GM12878 (cell line): ENCODE data around the gene DAZAP1. TPM values are rescaled to one million over a fixed set of nuclear protein-coding genes. Genes with fewer than 3 reads are reported as not detected.

Experiments used
- ATAC-seq: fragments of 200-7000 bp; cut with Tn5 transposase; 3 replicates; pipeline ENCODE4 v1.9.1; 2020; ENCODE audit warnings: mild to moderate bottlenecking, moderate library complexity
- BruUV-seq: library from RNA; stranded (reverse); fragments of 400-500 nt; replicated peaks from 2 replicates; lab custom pipeline; 2021; lab: Mats Ljungman, UMichigan
- CTCF ChIA-PET: fragments of 300-600 bp; sonication (Branson Sonifier 250); formaldehyde crosslinking; extraction: SDS; loops from one replicate; lab custom pipeline; 2021; ENCODE audit warnings: inconsistent platforms; lab: Yijun Ruan, JAX
- POLR2A ChIA-PET: fragments of 350-600 bp; formaldehyde crosslinking; extraction: SDS; loops from one replicate; lab custom pipeline; 2021; ENCODE audit warnings: inconsistent platforms; lab: Charles Lee
- RAD21 ChIA-PET: fragments of 300-600 bp; sonication (Branson Sonifier 250); formaldehyde crosslinking; loops from one replicate; lab custom pipeline; 2023; ENCODE audit warnings: antibody characterized with exemption; ENCODE audit not compliant: unreplicated experiment; lab: Charles Lee
- SMC1A ChIA-PET: fragments of 300-600 bp; sonication (Branson Sonifier 250); formaldehyde crosslinking; loops from one replicate; lab custom pipeline; 2023; ENCODE audit not compliant: unreplicated experiment, uncharacterized antibody; lab: Charles Lee
- DNase-seq: peaks from one replicate; pipeline ENCODE4 v3.0.0-alpha.2; 2011; ENCODE audit warnings: low read depth, low spot score
- FAIRE-seq: peaks from 3 replicates; lab custom pipeline; 2011; peaks lifted over from hg19 to GRCh38; lab: Jason Lieb, UNC
- H2AFZ ChIP-seq: 2 replicates; pipeline ENCODE4 v1.6.0; 2011; ENCODE audit warnings: low read depth, low read length, control low read depth; ENCODE audit not compliant: control insufficient read depth
- H3K27ac ChIP-seq: 2 replicates; pipeline ENCODE4 v1.5.1; 2011; ENCODE audit warnings: control low read depth; ENCODE audit not compliant: control insufficient read depth, insufficient read depth
- H3K27me3 ChIP-seq, 2 experiments: replicated peaks in 1 of 2; 2 replicates each; pipeline versions ENCODE4 v1.6.0 to v1.6.1; 2011; ENCODE audit warnings: low read length in 1 of 2; ENCODE audit not compliant: control insufficient read depth in 2 of 2, insufficient read depth in 2 of 2
- H3K36me3 ChIP-seq, 2 experiments: 2 replicates each; pipeline ENCODE4 v1.5.1; 2011; ENCODE audit warnings: low read length in 1 of 2; ENCODE audit not compliant: control insufficient read depth in 2 of 2, insufficient read depth in 2 of 2
- H3K4me1 ChIP-seq: 2 replicates; pipeline ENCODE4 v1.6.1; 2011; ENCODE audit warnings: mild to moderate bottlenecking, low read length, moderate library complexity, mixed read lengths; ENCODE audit not compliant: control insufficient read depth, insufficient read depth
- H3K4me2 ChIP-seq: 2 replicates; pipeline ENCODE4 v1.6.0; 2011; ENCODE audit warnings: control low read depth; ENCODE audit not compliant: control insufficient read depth, insufficient read depth
- H3K4me3 ChIP-seq: fragments of 200-600 bp; sonication (generic); 2 replicates; pipeline ENCODE4 v1.5.1; 2016
- H3K79me2 ChIP-seq: 2 replicates; pipeline ENCODE4 v1.6.0; 2011; ENCODE audit warnings: low read length; ENCODE audit not compliant: control insufficient read depth, insufficient read depth
- H3K9ac ChIP-seq: 2 replicates; pipeline ENCODE4 v1.8.0; 2011; ENCODE audit warnings: low read length, control low read depth, mixed read lengths; ENCODE audit not compliant: control insufficient read depth, insufficient read depth
- H3K9me3 ChIP-seq: replicated peaks from 3 replicates; pipeline ENCODE4 v1.5.1; 2011; ENCODE audit warnings: mild to moderate bottlenecking, low read length; ENCODE audit not compliant: control insufficient read depth, insufficient read depth
- H4K20me1 ChIP-seq: 2 replicates; pipeline ENCODE4 v1.6.0; 2011; ENCODE audit not compliant: control insufficient read depth, insufficient read depth
- BCLAF1 ChIP-seq: fragments of 450-650 bp; IDR thresholded peaks from 2 replicates; pipeline ENCODE4 v1.6.1; 2017; ENCODE audit warnings: antibody characterized with exemption, mild to moderate bottlenecking, moderate library complexity
- CHD4 ChIP-seq: fragments of 200-600 bp; sonication (generic); IDR thresholded peaks from 2 replicates; pipeline ENCODE4 v1.6.1; 2016; ENCODE audit warnings: mild to moderate bottlenecking
- E2F4 ChIP-seq: IDR thresholded peaks from 2 replicates; pipeline ENCODE4 v1.6.1; 2012; ENCODE audit warnings: low read depth, low read length, improper control_type of control experiment
- ELK1 ChIP-seq: IDR thresholded peaks from 2 replicates; pipeline ENCODE4 v1.6.1; 2012; ENCODE audit warnings: low read depth, low read length, improper control_type of control experiment
- IKZF2 ChIP-seq, 2 experiments: fragments of 450-650 bp; IDR thresholded peaks; 2 replicates each; pipeline ENCODE4 v1.6.1; 2017; ENCODE audit warnings: mild to moderate bottlenecking in 2 of 2, moderate library complexity in 2 of 2
- TCF12 ChIP-seq: IDR thresholded peaks from 2 replicates; pipeline ENCODE4 v1.6.1; 2011; ENCODE audit warnings: low read depth, mild to moderate bottlenecking, low read length
- WGBS: methylation state at CpG from one replicate; pipeline ENCODE4 v1.1.6; 2016; ENCODE audit warnings: low lambda C conversion rate; ENCODE audit not compliant: insufficient replicate concordance, insufficient coverage; ENCODE audit errors: missing lambda C conversion rate; 5-methylcytosine and 5-hydroxymethylcytosine counted together
- in situ Hi-C: fragments of 300-500 bp; cut with MboI; formaldehyde crosslinking; loops from 9 replicates; pipeline ENCODE4 v1.14.3; 2018; ENCODE audit warnings: mixed read lengths
- intact Hi-C: fragments of 100-400 bp; cut with micrococcal nuclease; formaldehyde crosslinking; loops from one replicate; pipeline ENCODE4 v1.14.2; 2022; ENCODE audit not compliant: unreplicated experiment
- polyA plus RNA-seq, 11 experiments: library from polyadenylated mRNA; depleted of rRNA in 4 of 11; unstranded in 6 of 11; stranded (reverse) in 5 of 11; fragments of >200 nt; fragmentation: Nextera tagmentation in 4 of 11; fragmentation: Illumina TruSeq in 1 of 11; extraction: Ambion mirVana in 4 of 11; extraction: Trizol in 1 of 11; gene quantifications; 1 replicate in 1 of 11; 2 replicates in 10 of 11; pipeline versions ENCODE4 v1.2.1 to v1.2.3, GENCODE V29; 2011 to 2016; ENCODE audit warnings: inconsistent platforms in 2 of 11, missing spikeins in 2 of 11, low read depth in 1 of 11
- total RNA-seq, 4 experiments: library from RNA; depleted of rRNA in 3 of 4; stranded (reverse); fragments of >200 nt in 3 of 4; fragmentation: Illumina TruSeq in 1 of 4; extraction: Trizol in 1 of 4; gene quantifications; 2 replicates each; pipeline versions ENCODE4 v1.2.1 to v1.2.3, GENCODE V29; 2013 to 2021

The DAZAP1 gene
- total and polyA plus RNA-seq, 10 of the 15 experiments (the other 5 are each of a cell fraction or from before 2014, with no cell fraction given), result 9.9 to 240 (median 92.3) TPM

GRCh38 chr19:1373042-1373533, 34.3 kb upstream of the DAZAP1 start (continued):
- no peak for TF ChIP-seq ELK1
- no peak for TF ChIP-seq E2F4
- no peak for TF ChIP-seq CHD4

- ChIA-PET RAD21 (interaction anchor here (1.9 kb wide), 1 partner anchor 98 kb away, joined by 5 read pairs; the partner anchor contains the start of gene FAM174C), POLR2A (interaction anchor here (0.6 kb wide), 2 partner anchors 17 to 129 kb away, joined by 4 read pairs; no protein-coding TSS in a partner anchor)
- H3K9ac ChIP-seq, result no peak overlapping the region
Measured at GRCh38 chr19:1373534-1374249, 33.7 kb upstream of the DAZAP1 start.

More at GRCh38 chr19:1373534-1374249, 33.7 kb upstream of the DAZAP1 start:
- Histone ChIP-seq H2AFZ (no peak overlapping the region), H3K79me2 (no peaks in the 10 kb centered on the region), H3K4me3 (no peak overlapping the region), H3K4me2 (no peak overlapping the region), H4K20me1 (no peaks in the 10 kb centered on the region), H3K36me3 (peaks cover 4 to 8% of the 10 kb centered on the region in 2 experiments; a peak in 2 of 4 replicates), H3K4me1 (no peaks in the 10 kb centered on the region), H3K27me3 (no peaks in the 10 kb centered on the region), H3K27ac (no peak overlapping the region), H3K9me3 (no peaks in the 10 kb centered on the region)
- SMC1A ChIA-PET, result interaction anchor here (2.1 kb wide), 1 partner anchor 94 kb away, joined by 12 read pairs; no protein-coding TSS in a partner anchor
- CTCF ChIA-PET, result interaction anchor here (2.4 to 5.0 kb wide), 4 partner anchors 9 to 130 kb away, joined by 8 to 42 read pairs (median 32); partner anchors contain the start of gene NDUFS7
- no peak for TF ChIP-seq BCLAF1
- no peak for TF ChIP-seq IKZF2 (IDR thresholded peaks at IDR 0.05)
- no peak for TF ChIP-seq TCF12
- intact Hi-C loops, result no loop called here
- no TSS peak for BruUV-seq
- in situ Hi-C loops, result loop anchor here (5.0 kb wide), 2 partner anchors 56 to 96 kb away; partner anchors contain the start of gene FAM174C
- ATAC-seq, result no peak
- WGBS, result 87% methylated on average over 22 of the region's 22 CpGs
- DNase-seq, result no peak
- no peak for FAIRE-seq
